Measurements from ENCODE around the gene ACBD6. TPM values are rescaled to one million over a fixed set of nuclear protein-coding genes. Genes with fewer than 3 reads are reported as not detected.

ACBD6 gene
- total and polyA plus RNA-seq, 12 donors: 16.2 to 30.0 (median 21.0) TPM

GRCh38 chr1:180484490-180484889 is 17.9 kb downstream of the ACBD6 start:
- 97 to 98% methylated on average over 8 of the region's 8 CpGs for WGBS, 2 donors
- Histone ChIP-seq H3K27me3 (no peaks in the 10 kb centered on the region), H3K36me3 (peaks cover 0 to 50% (median 0%) of the 10 kb centered on the region in 9 donors), H3K9me3 (no peaks in the 10 kb centered on the region), H3K4me3 (no peak overlapping the region), H3K27ac (no peak overlapping the region), H3K4me1 (peaks cover 0 to 9% (median 0%) of the 10 kb centered on the region in 9 donors)
- TF ChIP-seq CTCF (IDR thresholded peaks at IDR 0.05): no peak
- DNase-seq: no peak
- no peak for ATAC-seq
- intact Hi-C loops (cut with DNase I): loop anchor here in 6 of 10 donors (2.0 to 10.0 kb wide), 4 partner anchors 232 to 300 kb away; no protein-coding TSS in a partner anchor

- Histone ChIP-seq H3K4me1 (peaks cover 0 to 9% (median 0%) of the 10 kb centered on the region in 9 donors), H3K4me3 (no peak overlapping the region), H3K27me3 (no peaks in the 10 kb centered on the region), H3K27ac (no peak overlapping the region), H3K9me3 (no peaks in the 10 kb centered on the region), H3K36me3 (peaks cover 0 to 45% (median 4%) of the 10 kb centered on the region in 9 donors)
- DNase-seq (peak in 1 of 2 donors; percentile 13), ATAC-seq (no peak)
- 25 to 28% methylated on average over 10 of the region's 10 CpGs for WGBS, 2 donors
- peak; percentile 66 to 85 (median 74) for TF ChIP-seq CTCF (IDR thresholded peaks at IDR 0.05)
- intact Hi-C loops (cut with DNase I): loop anchor here in 6 of 10 donors (2.0 to 10.0 kb wide), 4 partner anchors 230 to 298 kb away; no protein-coding TSS in a partner anchor
These were observed 19.7 kb downstream of the ACBD6 start for GRCh38 chr1:180482425-180483275.

- H3K27ac ChIP-seq: no peak overlapping the region
- intact Hi-C loops (cut with DNase I): loop anchor here in 2 of 10 donors (10.0 kb wide), 1 partner anchor 285 kb away; no protein-coding TSS in a partner anchor
- DNase-seq (no peak), ATAC-seq (no peak)
- H3K4me1 ChIP-seq: no peaks in the 10 kb centered on the region
- H3K36me3 ChIP-seq: peaks cover 0 to 11% (median 0%) of the 10 kb centered on the region in 9 donors
- 99 to 100% methylated on average over 1 of the region's 1 CpG for WGBS, 2 donors
- peaks cover 0 to 5% (median 0%) of the 10 kb centered on the region in 11 donors for H3K9me3 ChIP-seq
- TF ChIP-seq CTCF (IDR thresholded peaks at IDR 0.05): no peak
- no peak overlapping the region for H3K4me3 ChIP-seq
- no peaks in the 10 kb centered on the region for H3K27me3 ChIP-seq
These were observed 32.3 kb downstream of the ACBD6 start for GRCh38 chr1:180470031-180470430.

- 93 to 94% methylated on average over 5 of the region's 5 CpGs for WGBS, 2 donors
- Histone ChIP-seq H3K27me3 (no peaks in the 10 kb centered on the region), H3K36me3 (peaks cover 0 to 11% (median 0%) of the 10 kb centered on the region in 9 donors), H3K4me1 (no peaks in the 10 kb centered on the region), H3K27ac (no peak overlapping the region), H3K4me3 (no peak overlapping the region), H3K9me3 (peaks cover 0 to 23% (median 8%) of the 10 kb centered on the region in 11 donors)
- TF ChIP-seq CTCF (IDR thresholded peaks at IDR 0.05): no peak
- intact Hi-C loops (cut with DNase I): no loop called here
- ATAC-seq: no peak
- DNase-seq: no peak
These were observed 34.1 kb downstream of the ACBD6 start for GRCh38 chr1:180468311-180468710.
